Endodermal cell (in vitro differentiated cells): ENCODE results near the gene TCIRG1. TPM values are rescaled to one million over a fixed set of nuclear protein-coding genes. Genes with fewer than 3 reads are reported as not detected.

Experiments
- DNase-seq: peaks from one replicate; pipeline ENCODE4 v3.0.0-alpha.2; 2017
- H3K27ac ChIP-seq: 2 replicates; pipeline ENCODE4 v1.5.1; 2013; ENCODE audit warnings: mild to moderate bottlenecking, low read depth, low read length, moderate library complexity
- H3K27me3 ChIP-seq: 2 replicates; pipeline ENCODE4 v1.6.1; 2013; ENCODE audit warnings: mild to moderate bottlenecking, low read length, moderate library complexity; ENCODE audit not compliant: insufficient read depth, control insufficient read depth, poor library complexity, severe bottlenecking
- H3K36me3 ChIP-seq: 2 replicates; pipeline ENCODE4 v1.7.0; 2013; ENCODE audit warnings: mild to moderate bottlenecking, low read length, moderate library complexity; ENCODE audit not compliant: control insufficient read depth, insufficient read depth
- H3K4me1 ChIP-seq: one replicate; pipeline ENCODE4 v1.7.0; 2013; ENCODE audit warnings: low read length; ENCODE audit not compliant: control insufficient read depth, insufficient read depth
- H3K4me3 ChIP-seq: 2 replicates; pipeline ENCODE4 v1.5.1; 2013; ENCODE audit warnings: mild to moderate bottlenecking, low read length, moderate library complexity
- H3K9ac ChIP-seq: 2 replicates; pipeline ENCODE4 v1.6.1; 2013; ENCODE audit warnings: mild to moderate bottlenecking, low read length, moderate library complexity; ENCODE audit not compliant: poor library complexity, severe bottlenecking; ENCODE audit errors: extremely low read depth
- H3K9me3 ChIP-seq: 2 replicates; pipeline ENCODE4 v1.6.1; 2013; ENCODE audit warnings: mild to moderate bottlenecking, low read length, moderate library complexity; ENCODE audit not compliant: control insufficient read depth
- H3K27ac Mint-ChIP-seq: 2 replicates; pipeline ENCODE4 v1.8.0; 2020; ENCODE audit warnings: mixed read lengths
- H3K27me3 Mint-ChIP-seq: 2 replicates; pipeline ENCODE4 v1.8.0; 2021; ENCODE audit warnings: mild to moderate bottlenecking, mixed read lengths; ENCODE audit not compliant: insufficient read depth
- H3K36me3 Mint-ChIP-seq: 2 replicates; pipeline ENCODE4 v1.8.0; 2020; ENCODE audit warnings: low read depth, mixed read lengths
- H3K4me1 Mint-ChIP-seq: 2 replicates; pipeline ENCODE4 v1.8.0; 2020; ENCODE audit warnings: mixed read lengths
- H3K4me3 Mint-ChIP-seq: 2 replicates; pipeline ENCODE4 v1.8.0; 2020; ENCODE audit warnings: mild to moderate bottlenecking, moderate library complexity, mixed read lengths
- H3K9me3 Mint-ChIP-seq: 2 replicates; pipeline ENCODE4 v1.8.0; 2020; ENCODE audit warnings: mild to moderate bottlenecking, mixed read lengths
- WGBS, 2 experiments: methylation state at CpG; one replicate each; pipeline versions ENCODE4 v1.1.5 to v1.1.7; 2013; ENCODE audit warnings: missing lambda C conversion rate in 2 of 2, mixed read lengths in 1 of 2; ENCODE audit not compliant: insufficient coverage in 1 of 2, insufficient read length in 1 of 2; 5-methylcytosine and 5-hydroxymethylcytosine counted together
- total RNA-seq, 2 donors: library from RNA; stranded (reverse); fragmentation: NEBNext Ultra II Directional in 1 of 2; extraction: Animal tissue kit (Norgen Biotek cat#: 25700) in 1 of 2; gene quantifications; 2 replicates in 1 of 2; 3 replicates in 1 of 2; pipeline ENCODE4 v1.2.1, GENCODE V29; 2021
- TF ChIP-seq, protein P1 (sequence below): fragments of 200-600 bp; sonication (generic); conservative IDR thresholded peaks from 2 replicates; pipeline ENCODE4 v1.5.0; 2021; ENCODE audit warnings: antibody characterized with exemption, mild to moderate bottlenecking

TCIRG1 gene
- total RNA-seq, 2 donors from 2014 or later: 61.6 to 70.4 TPM

DNA sequence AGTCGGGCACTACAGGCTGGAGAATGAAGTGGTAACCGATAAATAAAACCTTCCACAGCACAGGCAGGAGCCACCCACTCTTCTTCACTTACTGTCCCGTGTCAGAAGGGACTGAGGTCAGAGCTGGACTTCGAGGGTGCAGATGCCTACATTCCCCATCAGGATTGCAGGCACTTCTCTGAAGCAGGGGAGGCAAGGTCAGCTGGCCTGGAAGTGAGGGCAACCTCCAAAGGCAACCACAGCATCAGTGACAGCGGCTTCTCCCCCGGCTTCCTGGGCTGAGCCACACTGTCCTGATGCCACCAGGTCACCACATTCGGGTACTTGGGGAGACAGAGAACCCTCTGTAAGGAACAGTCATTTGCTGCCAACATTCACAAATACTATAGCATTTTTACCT is 22.7 kb downstream of the TCIRG1 start:
- Mint-ChIP-seq H3K27me3 (no peaks in the 10 kb centered on the region), H3K4me3 (no peak overlapping the region), H3K9me3 (no peaks in the 10 kb centered on the region), H3K4me1 (no peaks in the 10 kb centered on the region), H3K27ac (no peak overlapping the region), H3K36me3 (peaks cover 85% of the 10 kb centered on the region)
- H3K4me3 ChIP-seq: no peak overlapping the region
- 93 to 94% methylated on average over 4 to 7 of the region's 7 CpGs for WGBS, 2 experiments
- TF ChIP-seq, protein P1, sequence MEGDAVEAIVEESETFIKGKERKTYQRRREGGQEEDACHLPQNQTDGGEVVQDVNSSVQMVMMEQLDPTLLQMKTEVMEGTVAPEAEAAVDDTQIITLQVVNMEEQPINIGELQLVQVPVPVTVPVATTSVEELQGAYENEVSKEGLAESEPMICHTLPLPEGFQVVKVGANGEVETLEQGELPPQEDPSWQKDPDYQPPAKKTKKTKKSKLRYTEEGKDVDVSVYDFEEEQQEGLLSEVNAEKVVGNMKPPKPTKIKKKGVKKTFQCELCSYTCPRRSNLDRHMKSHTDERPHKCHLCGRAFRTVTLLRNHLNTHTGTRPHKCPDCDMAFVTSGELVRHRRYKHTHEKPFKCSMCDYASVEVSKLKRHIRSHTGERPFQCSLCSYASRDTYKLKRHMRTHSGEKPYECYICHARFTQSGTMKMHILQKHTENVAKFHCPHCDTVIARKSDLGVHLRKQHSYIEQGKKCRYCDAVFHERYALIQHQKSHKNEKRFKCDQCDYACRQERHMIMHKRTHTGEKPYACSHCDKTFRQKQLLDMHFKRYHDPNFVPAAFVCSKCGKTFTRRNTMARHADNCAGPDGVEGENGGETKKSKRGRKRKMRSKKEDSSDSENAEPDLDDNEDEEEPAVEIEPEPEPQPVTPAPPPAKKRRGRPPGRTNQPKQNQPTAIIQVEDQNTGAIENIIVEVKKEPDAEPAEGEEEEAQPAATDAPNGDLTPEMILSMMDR: no peak
- no peaks in the 10 kb centered on the region for H3K4me1 ChIP-seq
- no peak overlapping the region for H3K9ac ChIP-seq
- no peaks in the 10 kb centered on the region for H3K27me3 ChIP-seq
- H3K9me3 ChIP-seq: no peaks in the 10 kb centered on the region
- DNase-seq: no peak
- H3K27ac ChIP-seq: no peak overlapping the region
- H3K36me3 ChIP-seq: peaks cover 76% of the 10 kb centered on the region

DNA sequence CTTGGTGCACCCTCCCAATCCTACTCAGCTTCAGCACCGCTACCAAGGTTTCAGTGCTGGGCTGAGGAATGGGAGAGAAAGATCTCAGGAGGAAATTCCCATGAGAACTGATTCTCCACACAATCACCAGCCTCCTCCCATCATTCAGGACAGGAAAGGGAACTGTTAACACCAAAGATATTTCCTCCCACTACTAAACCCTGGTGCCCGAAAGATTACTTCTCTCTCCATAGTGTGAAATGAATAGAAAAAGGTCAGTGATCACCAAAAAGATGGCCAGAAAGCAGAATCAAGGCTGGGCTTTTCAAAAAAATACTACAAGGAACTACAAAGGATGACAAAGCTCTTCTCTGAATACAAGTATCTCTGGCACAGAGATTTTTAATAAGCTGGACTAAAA is 26.1 kb downstream of the TCIRG1 start:
- Histone ChIP-seq H3K36me3 (peaks cover 86% of the 10 kb centered on the region), H3K4me3 (no peak overlapping the region), H3K27ac (no peak overlapping the region), H3K9ac (no peak overlapping the region), H3K9me3 (no peaks in the 10 kb centered on the region), H3K4me1 (no peaks in the 10 kb centered on the region), H3K27me3 (no peaks in the 10 kb centered on the region)
- H3K27ac Mint-ChIP-seq: no peak overlapping the region
- TF ChIP-seq, protein P1: no peak
- no peak for DNase-seq
- no peaks in the 10 kb centered on the region for H3K27me3 Mint-ChIP-seq
- no peaks in the 10 kb centered on the region for H3K9me3 Mint-ChIP-seq
- peaks cover 78% of the 10 kb centered on the region for H3K36me3 Mint-ChIP-seq
- WGBS, 2 experiments: 86% methylated on average over 2 of the region's 2 CpGs; no CpG with 5 or more reads in 1 of the 2 experiments
- no peaks in the 10 kb centered on the region for H3K4me1 Mint-ChIP-seq
- no peak overlapping the region for H3K4me3 Mint-ChIP-seq

DNA sequence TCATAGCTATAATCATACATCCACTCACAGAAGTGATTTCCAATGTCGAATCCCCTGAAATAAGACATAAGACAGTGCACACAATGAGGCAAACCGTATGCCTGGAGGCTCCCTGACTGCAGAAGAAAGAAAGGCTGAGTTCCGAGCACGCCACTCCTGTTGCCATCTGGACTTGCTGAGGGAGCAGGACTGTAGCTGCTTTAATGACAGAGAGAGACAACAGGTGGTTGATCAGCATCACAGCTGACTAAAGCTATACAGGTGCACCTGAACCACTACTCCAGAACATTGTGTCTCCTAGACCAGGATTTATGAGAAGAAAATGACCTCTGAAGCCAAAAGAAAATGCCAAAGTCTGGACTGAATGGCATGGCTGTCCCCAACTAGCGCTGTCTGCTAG is 27.0 kb downstream of the TCIRG1 start:
- Histone ChIP-seq H3K27me3 (no peaks in the 10 kb centered on the region), H3K4me3 (no peak overlapping the region), H3K27ac (no peak overlapping the region), H3K36me3 (peaks cover 91% of the 10 kb centered on the region), H3K9ac (no peak overlapping the region), H3K9me3 (no peaks in the 10 kb centered on the region), H3K4me1 (no peaks in the 10 kb centered on the region)
- H3K4me3 Mint-ChIP-seq: no peak overlapping the region
- peaks cover 81% of the 10 kb centered on the region for H3K36me3 Mint-ChIP-seq
- no peak overlapping the region for H3K27ac Mint-ChIP-seq
- TF ChIP-seq, protein P1: no peak
- 91 to 98% methylated on average over 5 of the region's 5 CpGs for whole genome bisulfite sequencing, 2 experiments
- H3K27me3 Mint-ChIP-seq: no peaks in the 10 kb centered on the region
- H3K9me3 Mint-ChIP-seq: no peaks in the 10 kb centered on the region
- no peak for DNase-seq
- H3K4me1 Mint-ChIP-seq: no peaks in the 10 kb centered on the region
